HepG2 (cell line): ENCODE data around the gene ACTL6A. TPM values are rescaled to one million over a fixed set of nuclear protein-coding genes. Genes with fewer than 3 reads are reported as not detected.

Experiments used
- HCFC1 ChIP-seq: fragments of 150-350 bp; IDR thresholded peaks from 2 replicates; pipeline ENCODE4 v1.6.1; 2014; ENCODE audit warnings: low read depth, low read length
- HIVEP1 ChIP-seq: sonication (generic); formaldehyde crosslinking; IDR thresholded peaks from 2 replicates; pipeline ENCODE4 v1.4.0; 2020; ENCODE audit warnings: mild to moderate bottlenecking, missing genetic modification reagents
- HNRNPK ChIP-seq: fragments of 200-400 bp; formaldehyde crosslinking; IDR thresholded peaks from 2 replicates; pipeline ENCODE4 v1.6.1; 2018; ENCODE audit warnings: low read length, low read depth, moderate library complexity, mild to moderate bottlenecking; ENCODE audit not compliant: poor library complexity, severe bottlenecking
- KDM5B ChIP-seq: sonication (generic); formaldehyde crosslinking; IDR thresholded peaks from 2 replicates; pipeline ENCODE4 v1.4.0; 2020; ENCODE audit warnings: missing genetic modification reagents, mild to moderate bottlenecking, borderline replicate concordance
- PAF1 ChIP-seq: IDR thresholded peaks from 2 replicates; pipeline ENCODE4 v1.6.1; 2016; ENCODE audit warnings: missing genetic modification reagents, missing compliant biosample characterization
- PATZ1 ChIP-seq: sonication (generic); formaldehyde crosslinking; IDR thresholded peaks from 2 replicates; pipeline ENCODE4 v1.4.0; 2020; ENCODE audit warnings: missing genetic modification reagents
- PCBP1 ChIP-seq: fragments of 200-400 bp; formaldehyde crosslinking; IDR thresholded peaks from 2 replicates; pipeline ENCODE4 v1.6.1; 2017; ENCODE audit warnings: mild to moderate bottlenecking, low read depth, low read length, borderline replicate concordance
- PHF21A ChIP-seq: sonication (generic); formaldehyde crosslinking; IDR thresholded peaks from 2 replicates; pipeline ENCODE4 v1.5.0; 2020; ENCODE audit warnings: mild to moderate bottlenecking, missing genetic modification reagents
- POGZ ChIP-seq: sonication (generic); formaldehyde crosslinking; IDR thresholded peaks from 2 replicates; pipeline ENCODE4 v1.4.0; 2020; ENCODE audit warnings: mild to moderate bottlenecking, missing genetic modification reagents
- RAD21 ChIP-seq: fragments of 450-650 bp; formaldehyde crosslinking; IDR thresholded peaks from 2 replicates; pipeline ENCODE4 v1.5.0; 2020; ENCODE audit warnings: mild to moderate bottlenecking
- RERE ChIP-seq: IDR thresholded peaks from 2 replicates; pipeline ENCODE4 v1.6.1; 2016; ENCODE audit warnings: low read depth, missing genetic modification reagents, missing compliant biosample characterization
- THYN1 ChIP-seq: sonication (generic); formaldehyde crosslinking; IDR thresholded peaks from 2 replicates; pipeline ENCODE4 v1.8.1; 2023; ENCODE audit warnings: low read depth, mild to moderate bottlenecking, moderate library complexity, missing genetic modification reagents, borderline replicate concordance
- ZC3H13 ChIP-seq: sonication (generic); formaldehyde crosslinking; IDR thresholded peaks from 2 replicates; pipeline ENCODE4 v1.8.1; 2023; ENCODE audit warnings: mild to moderate bottlenecking, missing genetic modification reagents, moderate library complexity
- ZNF180 ChIP-seq: sonication (generic); formaldehyde crosslinking; IDR thresholded peaks from 2 replicates; pipeline ENCODE4 v1.4.0; 2020; ENCODE audit warnings: low read depth, missing genetic modification reagents, borderline replicate concordance
- ZNF230 ChIP-seq: sonication (generic); formaldehyde crosslinking; IDR thresholded peaks from 2 replicates; pipeline ENCODE4 v1.4.0; 2020; ENCODE audit warnings: mild to moderate bottlenecking, missing genetic modification reagents
- ZNF335 ChIP-seq: sonication (generic); formaldehyde crosslinking; IDR thresholded peaks from 2 replicates; pipeline ENCODE4 v1.4.0; 2020; ENCODE audit warnings: missing genetic modification reagents
- ZNF570 ChIP-seq: sonication (generic); formaldehyde crosslinking; IDR thresholded peaks from 2 replicates; pipeline ENCODE4 v1.4.0; 2020; ENCODE audit warnings: mild to moderate bottlenecking, missing genetic modification reagents, borderline replicate concordance
- ZNF619 ChIP-seq: sonication (generic); formaldehyde crosslinking; IDR thresholded peaks from 2 replicates; pipeline ENCODE4 v1.4.0; 2020; ENCODE audit warnings: mild to moderate bottlenecking, missing genetic modification reagents
- ZNF747 ChIP-seq: sonication (generic); formaldehyde crosslinking; IDR thresholded peaks from 2 replicates; pipeline ENCODE4 v1.8.1; 2023; ENCODE audit warnings: missing genetic modification reagents, mild to moderate bottlenecking, borderline replicate concordance
- ZNF768 ChIP-seq: sonication (generic); formaldehyde crosslinking; IDR thresholded peaks from 2 replicates; pipeline ENCODE4 v1.4.0; 2020; ENCODE audit warnings: missing genetic modification reagents
- ZNF879 ChIP-seq: sonication (generic); formaldehyde crosslinking; IDR thresholded peaks from 2 replicates; pipeline ENCODE4 v1.8.1; 2023; ENCODE audit warnings: missing genetic modification reagents
- ZNF883 ChIP-seq: sonication (generic); formaldehyde crosslinking; IDR thresholded peaks from 2 replicates; pipeline ENCODE4 v1.5.1; 2020; ENCODE audit warnings: mild to moderate bottlenecking, missing genetic modification reagents; ENCODE audit errors: not compliant biosample characterization
- ZSCAN30 ChIP-seq: sonication (generic); formaldehyde crosslinking; IDR thresholded peaks from 2 replicates; pipeline ENCODE4 v1.5.0; 2020; ENCODE audit warnings: mild to moderate bottlenecking, missing genetic modification reagents
- polyA plus RNA-seq, 8 experiments: library from polyadenylated mRNA; depleted of rRNA in 3 of 8; stranded (reverse) in 7 of 8; unstranded in 1 of 8; fragments of >200 nt; fragmentation: Illumina TruSeq in 4 of 8; extraction: Trizol in 4 of 8; gene quantifications; 2 replicates each; pipeline versions ENCODE4 v1.2.1 to v1.2.3, GENCODE V29; 2011 to 2016; ENCODE audit warnings: low read depth in 4 of 8, missing spikeins in 1 of 8, mixed read lengths in 1 of 8; ENCODE audit not compliant: insufficient read depth in 1 of 8
- total RNA-seq, 5 experiments: library from RNA; depleted of rRNA; stranded (reverse); fragments of >200 nt; fragmentation: Illumina TruSeq; extraction: Trizol; gene quantifications; 2 replicates each; pipeline ENCODE4 v1.2.3, GENCODE V29; 2016; ENCODE audit warnings: low read depth in 1 of 5

ACTL6A gene
- total and polyA plus RNA-seq, 2 of the 13 experiments (the other 11 are each of a cell fraction or from before 2014, with no cell fraction given): 58.1 to 84.1 TPM

- peak; percentile 77; the same call in 1 of the 2 replicates for TF ChIP-seq ZNF879 (CRISPR knock-in tag)
- no peak for TF ChIP-seq THYN1 (CRISPR knock-in tag)
- peak; percentile 52; the same call in 1 of the 2 replicates for TF ChIP-seq ZNF747 (CRISPR knock-in tag)
- 0 out of 2 replicates have a peak, but pooled peaks have one; percentile 65 for TF ChIP-seq ZNF230 (CRISPR knock-in tag)
- TF ChIP-seq PCBP1: 0 out of 2 replicates have a peak, but pooled peaks have one; percentile 57
- no peak; the same call in 1 of the 2 replicates for TF ChIP-seq PHF21A
- peak; percentile 74 for TF ChIP-seq HCFC1
- TF ChIP-seq ZNF619: 0 out of 2 replicates have a peak, but pooled peaks have one; percentile 7
- no peak for TF ChIP-seq PATZ1 (CRISPR knock-in tag)
- no peak for TF ChIP-seq ZSCAN30 (CRISPR knock-in tag)
- TF ChIP-seq POGZ (CRISPR knock-in tag): peak; percentile 85
- peak; percentile 61 for TF ChIP-seq ZNF883 (CRISPR knock-in tag)
- peak; percentile 72; the same call in 1 of the 2 replicates for TF ChIP-seq KDM5B (CRISPR knock-in tag)
- no peak for TF ChIP-seq RAD21 (CRISPR knock-in tag)
- peak; percentile 62; the same call in 1 of the 2 replicates for TF ChIP-seq HIVEP1 (CRISPR knock-in tag)
- TF ChIP-seq ZC3H13 (CRISPR knock-in tag): no peak
- TF ChIP-seq HNRNPK: no peak
- TF ChIP-seq ZNF768 (CRISPR knock-in tag): peak; percentile 61; the same call in 1 of the 2 replicates
- no peak for TF ChIP-seq PAF1 (CRISPR knock-in tag)
- TF ChIP-seq ZNF180 (CRISPR knock-in tag): no peak
- TF ChIP-seq RERE (CRISPR knock-in tag): no peak
- peak; percentile 45 for TF ChIP-seq ZNF335 (CRISPR knock-in tag)
- TF ChIP-seq ZNF570 (CRISPR knock-in tag): no peak
Observed at GRCh38 chr3:179604321-179605078, 41.8 kb downstream of the ACTL6A start, which contains the start of the genes MRPL47 and NDUFB5 (continued).
